ENCODE measurements around the gene PIK3IP1.

- TF ChIP-seq POLR2AphosphoS5 (IDR thresholded peaks at IDR 0.05; ENCODE audit: low read depth, low read length): no peak
- TF ChIP-seq REST (IDR thresholded peaks at IDR 0.05; ENCODE audit: insufficient read depth in 1 of 2, low read depth in 2 of 2, low read length in 2 of 2): no peak
- no peak for TF ChIP-seq TAF1 (IDR thresholded peaks at IDR 0.05; ENCODE audit: borderline replicate concordance, insufficient read depth, low read length)
- no peak for TF ChIP-seq SIN3A (IDR thresholded peaks at IDR 0.05; ENCODE audit: borderline replicate concordance, insufficient read depth, low read length)
Observed at GRCh38 chr22:31328544-31328960, 36.3 kb upstream of the PIK3IP1 start.
